ENCODE results near the gene YWHAG. TPM values are rescaled to one million over a fixed set of nuclear protein-coding genes. Genes with fewer than 3 reads are reported as not detected.
A peak's percentile ranks its signal among the peaks of the same experiment; 100 is the strongest.

The YWHAG gene
- total and polyA plus RNA-seq, 9 of the 15 experiments (the other 6 are each of a cell fraction or from before 2014, with no cell fraction given): 30.4 to 246 (median 94.5) TPM

DNA sequence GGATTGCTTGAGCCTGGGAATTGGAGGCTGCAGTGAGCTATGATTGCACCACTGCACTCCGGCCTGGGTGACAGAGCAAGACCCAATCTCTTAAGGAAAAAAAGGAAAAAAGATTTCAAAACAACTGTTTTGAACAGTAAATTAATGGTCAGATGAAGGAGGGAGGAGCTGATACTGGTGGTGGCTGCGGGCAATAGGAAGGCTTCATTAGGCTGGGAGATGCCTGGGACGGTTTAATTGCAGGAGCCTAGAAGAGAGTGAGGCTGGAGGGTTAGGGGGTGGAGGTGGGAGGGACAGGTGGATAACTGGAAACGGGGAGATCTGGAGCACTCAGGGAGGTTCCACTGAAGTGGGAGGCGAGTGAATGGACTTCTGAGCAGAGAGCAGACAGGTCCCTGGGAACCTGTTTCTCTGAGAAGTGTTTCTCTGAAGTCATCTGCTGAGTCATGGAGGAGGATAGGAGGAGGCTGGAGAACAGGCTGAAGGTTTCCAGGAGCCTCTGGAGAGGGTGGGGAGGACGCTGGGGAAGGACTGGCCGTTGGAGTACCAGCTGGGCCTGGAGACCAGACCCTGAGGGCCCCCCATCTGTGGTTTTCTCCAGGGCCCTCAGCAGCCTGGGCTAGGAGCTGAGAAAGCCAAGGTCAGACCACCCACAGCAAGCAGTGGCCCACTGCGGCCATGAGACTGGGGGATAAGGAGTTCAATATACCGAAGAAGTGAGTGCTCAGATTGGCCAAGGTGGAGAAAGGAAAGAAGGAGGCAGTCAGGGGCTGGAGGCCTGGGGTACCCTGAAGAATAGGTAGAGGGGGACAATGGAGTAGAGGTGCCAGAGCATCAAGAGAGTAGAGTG, 14.4 kb upstream of the YWHAG start (continued):
- TF ChIP-seq SNRNP70 (optimal IDR thresholded peaks at IDR 0.05; ENCODE audit: low read depth, low read length) (no peak), ZNF436 (CRISPR knock-in tag; IDR thresholded peaks at IDR 0.05) (no peak), DPF2 (IDR thresholded peaks at IDR 0.05) (peak; percentile 95), KDM1A (IDR thresholded peaks at IDR 0.05) (peak; percentile 46 to 75; a peak in 3 of 4 replicates), POLR2AphosphoS5 (IDR thresholded peaks at IDR 0.05; ENCODE audit: control insufficient read depth, insufficient read depth, low read depth, low read length) (peak; percentile 60; the same call in 1 of the 2 replicates), GATAD2A (IDR thresholded peaks at IDR 0.05) (peak; percentile 88), HDAC8 (tag; IDR thresholded peaks at IDR 0.05) (0 out of 2 replicates have a peak, but pooled peaks have one; percentile 52), HLTF (IDR thresholded peaks at IDR 0.05) (no peak)
- TF ChIP-seq, protein P1, sequence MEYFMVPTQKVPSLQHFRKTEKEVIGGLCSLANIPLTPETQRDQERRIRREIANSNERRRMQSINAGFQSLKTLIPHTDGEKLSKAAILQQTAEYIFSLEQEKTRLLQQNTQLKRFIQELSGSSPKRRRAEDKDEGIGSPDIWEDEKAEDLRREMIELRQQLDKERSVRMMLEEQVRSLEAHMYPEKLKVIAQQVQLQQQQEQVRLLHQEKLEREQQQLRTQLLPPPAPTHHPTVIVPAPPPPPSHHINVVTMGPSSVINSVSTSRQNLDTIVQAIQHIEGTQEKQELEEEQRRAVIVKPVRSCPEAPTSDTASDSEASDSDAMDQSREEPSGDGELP (CRISPR knock-in tag; IDR thresholded peaks at IDR 0.05; ENCODE audit: borderline replicate concordance): peak; percentile 81
- TF ChIP-seq, protein P2, sequence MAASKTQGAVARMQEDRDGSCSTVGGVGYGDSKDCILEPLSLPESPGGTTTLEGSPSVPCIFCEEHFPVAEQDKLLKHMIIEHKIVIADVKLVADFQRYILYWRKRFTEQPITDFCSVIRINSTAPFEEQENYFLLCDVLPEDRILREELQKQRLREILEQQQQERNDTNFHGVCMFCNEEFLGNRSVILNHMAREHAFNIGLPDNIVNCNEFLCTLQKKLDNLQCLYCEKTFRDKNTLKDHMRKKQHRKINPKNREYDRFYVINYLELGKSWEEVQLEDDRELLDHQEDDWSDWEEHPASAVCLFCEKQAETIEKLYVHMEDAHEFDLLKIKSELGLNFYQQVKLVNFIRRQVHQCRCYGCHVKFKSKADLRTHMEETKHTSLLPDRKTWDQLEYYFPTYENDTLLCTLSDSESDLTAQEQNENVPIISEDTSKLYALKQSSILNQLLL (CRISPR knock-in tag; IDR thresholded peaks at IDR 0.05; ENCODE audit: borderline replicate concordance): no peak
- TF ChIP-seq, protein P3, sequence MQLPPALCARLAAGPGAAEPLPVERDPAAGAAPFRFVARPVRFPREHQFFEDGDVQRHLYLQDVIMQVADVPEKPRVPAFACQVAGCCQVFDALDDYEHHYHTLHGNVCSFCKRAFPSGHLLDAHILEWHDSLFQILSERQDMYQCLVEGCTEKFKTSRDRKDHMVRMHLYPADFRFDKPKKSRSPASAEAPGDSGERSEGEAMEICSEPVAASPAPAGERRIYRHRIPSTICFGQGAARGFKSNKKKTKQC (CRISPR knock-in tag; IDR thresholded peaks at IDR 0.05): no peak
- TF ChIP-seq, protein P4, sequence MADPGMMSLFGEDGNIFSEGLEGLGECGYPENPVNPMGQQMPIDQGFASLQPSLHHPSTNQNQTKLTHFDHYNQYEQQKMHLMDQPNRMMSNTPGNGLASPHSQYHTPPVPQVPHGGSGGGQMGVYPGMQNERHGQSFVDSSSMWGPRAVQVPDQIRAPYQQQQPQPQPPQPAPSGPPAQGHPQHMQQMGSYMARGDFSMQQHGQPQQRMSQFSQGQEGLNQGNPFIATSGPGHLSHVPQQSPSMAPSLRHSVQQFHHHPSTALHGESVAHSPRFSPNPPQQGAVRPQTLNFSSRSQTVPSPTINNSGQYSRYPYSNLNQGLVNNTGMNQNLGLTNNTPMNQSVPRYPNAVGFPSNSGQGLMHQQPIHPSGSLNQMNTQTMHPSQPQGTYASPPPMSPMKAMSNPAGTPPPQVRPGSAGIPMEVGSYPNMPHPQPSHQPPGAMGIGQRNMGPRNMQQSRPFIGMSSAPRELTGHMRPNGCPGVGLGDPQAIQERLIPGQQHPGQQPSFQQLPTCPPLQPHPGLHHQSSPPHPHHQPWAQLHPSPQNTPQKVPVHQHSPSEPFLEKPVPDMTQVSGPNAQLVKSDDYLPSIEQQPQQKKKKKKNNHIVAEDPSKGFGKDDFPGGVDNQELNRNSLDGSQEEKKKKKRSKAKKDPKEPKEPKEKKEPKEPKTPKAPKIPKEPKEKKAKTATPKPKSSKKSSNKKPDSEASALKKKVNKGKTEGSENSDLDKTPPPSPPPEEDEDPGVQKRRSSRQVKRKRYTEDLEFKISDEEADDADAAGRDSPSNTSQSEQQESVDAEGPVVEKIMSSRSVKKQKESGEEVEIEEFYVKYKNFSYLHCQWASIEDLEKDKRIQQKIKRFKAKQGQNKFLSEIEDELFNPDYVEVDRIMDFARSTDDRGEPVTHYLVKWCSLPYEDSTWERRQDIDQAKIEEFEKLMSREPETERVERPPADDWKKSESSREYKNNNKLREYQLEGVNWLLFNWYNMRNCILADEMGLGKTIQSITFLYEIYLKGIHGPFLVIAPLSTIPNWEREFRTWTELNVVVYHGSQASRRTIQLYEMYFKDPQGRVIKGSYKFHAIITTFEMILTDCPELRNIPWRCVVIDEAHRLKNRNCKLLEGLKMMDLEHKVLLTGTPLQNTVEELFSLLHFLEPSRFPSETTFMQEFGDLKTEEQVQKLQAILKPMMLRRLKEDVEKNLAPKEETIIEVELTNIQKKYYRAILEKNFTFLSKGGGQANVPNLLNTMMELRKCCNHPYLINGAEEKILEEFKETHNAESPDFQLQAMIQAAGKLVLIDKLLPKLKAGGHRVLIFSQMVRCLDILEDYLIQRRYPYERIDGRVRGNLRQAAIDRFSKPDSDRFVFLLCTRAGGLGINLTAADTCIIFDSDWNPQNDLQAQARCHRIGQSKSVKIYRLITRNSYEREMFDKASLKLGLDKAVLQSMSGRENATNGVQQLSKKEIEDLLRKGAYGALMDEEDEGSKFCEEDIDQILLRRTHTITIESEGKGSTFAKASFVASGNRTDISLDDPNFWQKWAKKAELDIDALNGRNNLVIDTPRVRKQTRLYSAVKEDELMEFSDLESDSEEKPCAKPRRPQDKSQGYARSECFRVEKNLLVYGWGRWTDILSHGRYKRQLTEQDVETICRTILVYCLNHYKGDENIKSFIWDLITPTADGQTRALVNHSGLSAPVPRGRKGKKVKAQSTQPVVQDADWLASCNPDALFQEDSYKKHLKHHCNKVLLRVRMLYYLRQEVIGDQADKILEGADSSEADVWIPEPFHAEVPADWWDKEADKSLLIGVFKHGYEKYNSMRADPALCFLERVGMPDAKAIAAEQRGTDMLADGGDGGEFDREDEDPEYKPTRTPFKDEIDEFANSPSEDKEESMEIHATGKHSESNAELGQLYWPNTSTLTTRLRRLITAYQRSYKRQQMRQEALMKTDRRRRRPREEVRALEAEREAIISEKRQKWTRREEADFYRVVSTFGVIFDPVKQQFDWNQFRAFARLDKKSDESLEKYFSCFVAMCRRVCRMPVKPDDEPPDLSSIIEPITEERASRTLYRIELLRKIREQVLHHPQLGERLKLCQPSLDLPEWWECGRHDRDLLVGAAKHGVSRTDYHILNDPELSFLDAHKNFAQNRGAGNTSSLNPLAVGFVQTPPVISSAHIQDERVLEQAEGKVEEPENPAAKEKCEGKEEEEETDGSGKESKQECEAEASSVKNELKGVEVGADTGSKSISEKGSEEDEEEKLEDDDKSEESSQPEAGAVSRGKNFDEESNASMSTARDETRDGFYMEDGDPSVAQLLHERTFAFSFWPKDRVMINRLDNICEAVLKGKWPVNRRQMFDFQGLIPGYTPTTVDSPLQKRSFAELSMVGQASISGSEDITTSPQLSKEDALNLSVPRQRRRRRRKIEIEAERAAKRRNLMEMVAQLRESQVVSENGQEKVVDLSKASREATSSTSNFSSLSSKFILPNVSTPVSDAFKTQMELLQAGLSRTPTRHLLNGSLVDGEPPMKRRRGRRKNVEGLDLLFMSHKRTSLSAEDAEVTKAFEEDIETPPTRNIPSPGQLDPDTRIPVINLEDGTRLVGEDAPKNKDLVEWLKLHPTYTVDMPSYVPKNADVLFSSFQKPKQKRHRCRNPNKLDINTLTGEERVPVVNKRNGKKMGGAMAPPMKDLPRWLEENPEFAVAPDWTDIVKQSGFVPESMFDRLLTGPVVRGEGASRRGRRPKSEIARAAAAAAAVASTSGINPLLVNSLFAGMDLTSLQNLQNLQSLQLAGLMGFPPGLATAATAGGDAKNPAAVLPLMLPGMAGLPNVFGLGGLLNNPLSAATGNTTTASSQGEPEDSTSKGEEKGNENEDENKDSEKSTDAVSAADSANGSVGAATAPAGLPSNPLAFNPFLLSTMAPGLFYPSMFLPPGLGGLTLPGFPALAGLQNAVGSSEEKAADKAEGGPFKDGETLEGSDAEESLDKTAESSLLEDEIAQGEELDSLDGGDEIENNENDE (IDR thresholded peaks at IDR 0.05; ENCODE audit: low read depth, low read length): no peak
